WERI-Rb-1 (cell line): ENCODE measurements around the gene TRIP13.
A peak's percentile ranks its signal among the peaks of the same experiment; 100 is the strongest.
"Not testable (repeated sequence)": the region's sequence is repeated elsewhere in the genome, so short reads cannot be mapped to it uniquely, and the experiment has no call there.

Experiments used
- DNase-seq: peaks from one replicate; pipeline ENCODE4 v3.0.0-alpha.2; 2020
- H3K27ac ChIP-seq: fragments of 250-450 bp; sonication (Bioruptor Pico); 2 replicates; pipeline ENCODE4 v1.5.1; 2020; ENCODE audit warnings: mild to moderate bottlenecking, moderate library complexity
- H3K27me3 ChIP-seq: fragments of 250-450 bp; sonication (Bioruptor Pico); 2 replicates; pipeline ENCODE4 v1.5.1; 2021; ENCODE audit warnings: mild to moderate bottlenecking, low read depth, moderate library complexity; ENCODE audit not compliant: insufficient read depth, severe bottlenecking
- H3K36me3 ChIP-seq: fragments of 250-450 bp; sonication (Bioruptor Pico); 2 replicates; pipeline ENCODE4 v1.5.1; 2020; ENCODE audit warnings: mild to moderate bottlenecking, moderate library complexity
- H3K4me3 ChIP-seq: 2 replicates; pipeline ENCODE4 v1.5.1; 2011; ENCODE audit warnings: low read depth, mild to moderate bottlenecking, control low read depth, low read length
- H3K9me3 ChIP-seq: fragments of 250-450 bp; sonication (Bioruptor Pico); 2 replicates; pipeline ENCODE4 v1.5.1; 2021; ENCODE audit warnings: mild to moderate bottlenecking, moderate library complexity; ENCODE audit not compliant: severe bottlenecking
- TF ChIP-seq, protein P1 (sequence below): IDR thresholded peaks from 2 replicates; pipeline ENCODE4 v1.5.1; 2011; ENCODE audit warnings: low read depth, mild to moderate bottlenecking, control low read depth, inconsistent platforms, low read length

The TRIP13 gene

DNA sequence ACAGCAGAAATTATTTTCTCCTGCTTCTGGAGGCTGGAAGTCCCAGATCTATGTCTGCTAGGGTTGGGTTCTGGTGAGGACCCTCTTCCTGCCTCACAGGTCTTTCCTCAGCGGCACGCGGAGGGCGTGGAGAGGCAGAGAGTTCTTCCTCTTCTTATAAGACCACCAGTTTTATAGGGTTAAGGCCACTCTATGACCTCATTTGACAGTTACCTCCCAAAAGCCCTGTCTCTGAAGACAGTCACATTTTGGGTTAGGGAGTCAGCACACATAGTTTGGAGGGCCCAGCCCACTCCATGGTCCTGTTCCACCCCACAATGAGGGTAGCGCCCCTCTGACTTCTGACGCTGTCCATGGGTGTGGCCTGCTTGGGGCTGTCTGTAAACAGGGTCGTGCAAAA lies 46.7 kb downstream of the TRIP13 start:
- Histone ChIP-seq H3K4me3 (no peak overlapping the region), H3K27ac (no peak overlapping the region), H3K9me3 (no peaks in the 10 kb centered on the region), H3K36me3 (no peaks in the 10 kb centered on the region), H3K27me3 (no peaks in the 10 kb centered on the region)
- TF ChIP-seq, protein P1, sequence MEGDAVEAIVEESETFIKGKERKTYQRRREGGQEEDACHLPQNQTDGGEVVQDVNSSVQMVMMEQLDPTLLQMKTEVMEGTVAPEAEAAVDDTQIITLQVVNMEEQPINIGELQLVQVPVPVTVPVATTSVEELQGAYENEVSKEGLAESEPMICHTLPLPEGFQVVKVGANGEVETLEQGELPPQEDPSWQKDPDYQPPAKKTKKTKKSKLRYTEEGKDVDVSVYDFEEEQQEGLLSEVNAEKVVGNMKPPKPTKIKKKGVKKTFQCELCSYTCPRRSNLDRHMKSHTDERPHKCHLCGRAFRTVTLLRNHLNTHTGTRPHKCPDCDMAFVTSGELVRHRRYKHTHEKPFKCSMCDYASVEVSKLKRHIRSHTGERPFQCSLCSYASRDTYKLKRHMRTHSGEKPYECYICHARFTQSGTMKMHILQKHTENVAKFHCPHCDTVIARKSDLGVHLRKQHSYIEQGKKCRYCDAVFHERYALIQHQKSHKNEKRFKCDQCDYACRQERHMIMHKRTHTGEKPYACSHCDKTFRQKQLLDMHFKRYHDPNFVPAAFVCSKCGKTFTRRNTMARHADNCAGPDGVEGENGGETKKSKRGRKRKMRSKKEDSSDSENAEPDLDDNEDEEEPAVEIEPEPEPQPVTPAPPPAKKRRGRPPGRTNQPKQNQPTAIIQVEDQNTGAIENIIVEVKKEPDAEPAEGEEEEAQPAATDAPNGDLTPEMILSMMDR, result no peak
- no peak for DNase-seq

DNA sequence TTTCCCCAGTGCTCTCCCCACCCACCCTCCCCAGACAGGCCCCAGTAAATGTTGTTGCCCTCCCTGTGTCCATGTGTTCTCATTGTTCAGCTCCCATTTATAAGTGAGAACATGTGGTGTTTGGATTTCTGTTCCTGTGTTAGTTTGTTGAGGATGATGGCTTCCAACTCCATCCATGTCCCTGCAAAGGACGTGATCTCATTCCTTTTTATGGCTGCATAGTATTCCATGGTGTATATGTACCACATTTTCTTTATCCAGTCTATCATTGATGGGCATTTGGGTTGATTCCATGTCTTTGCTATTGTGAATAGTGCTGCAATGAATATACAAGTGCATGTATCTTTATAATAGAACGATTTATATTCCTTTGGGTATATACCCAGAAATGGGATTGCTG lies 48.1 kb downstream of the TRIP13 start:
- not testable (repeated sequence) for H3K4me3 ChIP-seq, H3K27ac ChIP-seq, H3K9me3 ChIP-seq, DNase-seq, H3K27me3 ChIP-seq, H3K36me3 ChIP-seq

DNA sequence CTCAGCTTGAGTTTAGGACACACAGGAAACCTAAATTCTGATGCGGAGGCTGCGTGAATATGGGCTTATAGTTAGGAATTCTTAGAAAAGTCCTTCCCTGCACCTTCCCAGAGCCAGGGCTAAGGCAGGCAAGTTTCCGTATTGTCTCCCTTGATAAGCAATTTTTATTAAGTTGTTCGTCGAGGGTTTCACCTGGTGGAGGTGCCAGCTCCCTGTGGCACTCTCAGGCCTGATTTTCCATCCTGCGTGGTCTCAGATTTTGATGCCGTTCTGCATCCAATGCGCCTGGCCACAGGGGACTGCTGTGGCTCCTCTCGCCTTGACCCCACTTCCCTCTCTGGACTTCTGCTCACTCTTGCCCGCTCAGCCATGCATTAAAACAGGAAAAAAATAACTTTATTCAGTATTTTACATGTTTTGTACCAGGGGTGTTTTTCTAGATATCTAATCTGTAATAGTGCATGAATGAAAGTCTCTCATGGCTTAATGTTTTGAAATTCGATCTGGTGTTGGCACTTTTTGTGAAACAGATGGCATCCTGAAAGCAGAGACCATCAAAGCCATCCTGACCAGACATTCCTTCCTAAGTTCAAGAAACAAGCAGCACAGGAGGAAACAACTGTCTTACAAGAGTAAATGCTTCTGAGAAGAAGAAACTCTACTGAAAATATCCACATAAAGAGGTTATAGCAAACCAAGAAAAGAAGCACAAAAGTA lies 50.7 kb downstream of the TRIP13 start:
- no peak for DNase-seq
- H3K27me3 ChIP-seq, result no peaks in the 10 kb centered on the region
- H3K4me3 ChIP-seq, result no peak overlapping the region
- no peaks in the 10 kb centered on the region for H3K9me3 ChIP-seq
- H3K27ac ChIP-seq, result no peak overlapping the region
- TF ChIP-seq, protein P1, result no peak
- no peaks in the 10 kb centered on the region for H3K36me3 ChIP-seq

DNA sequence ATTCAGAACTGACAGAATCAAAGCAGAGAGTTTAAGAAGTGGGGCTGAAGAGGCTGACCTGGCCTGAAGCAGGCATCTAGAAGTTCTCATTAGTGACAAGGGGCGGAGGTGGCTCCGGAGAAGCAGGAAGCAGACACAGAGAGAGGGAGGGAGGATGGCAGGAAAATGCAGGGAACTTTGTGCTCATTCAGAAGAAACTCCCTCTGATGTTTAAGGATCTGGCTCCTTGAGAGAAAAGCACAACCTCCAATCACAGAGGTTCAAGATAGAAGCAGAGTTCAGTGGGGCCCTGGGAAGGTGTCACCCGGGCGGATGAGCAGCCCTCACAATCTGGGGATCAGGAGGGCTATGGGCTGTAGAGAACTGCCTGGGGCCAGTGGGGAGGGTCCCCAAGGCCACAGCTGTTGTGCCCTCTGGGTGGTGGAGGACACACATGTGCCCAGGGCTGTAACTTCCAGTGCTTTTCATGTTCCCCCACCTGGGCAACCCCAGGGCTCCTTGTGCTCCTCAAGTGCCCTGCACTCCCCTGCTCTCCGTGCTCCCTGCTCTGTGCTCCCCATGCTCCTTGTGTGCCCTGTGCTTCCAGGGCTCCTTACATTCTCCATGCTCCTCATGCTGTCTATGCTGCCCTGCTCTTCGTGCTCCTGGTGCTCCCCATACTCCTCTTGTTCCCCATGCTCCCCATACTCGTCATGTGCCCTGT lies 51.4 kb downstream of the TRIP13 start:
- TF ChIP-seq, protein P1, result no peak
- DNase-seq, result peak; percentile 8
- no peak overlapping the region for H3K4me3 ChIP-seq
- no peaks in the 10 kb centered on the region for H3K27me3 ChIP-seq
- H3K36me3 ChIP-seq, result no peaks in the 10 kb centered on the region
- H3K27ac ChIP-seq, result no peak overlapping the region
- H3K9me3 ChIP-seq, result no peaks in the 10 kb centered on the region

DNA sequence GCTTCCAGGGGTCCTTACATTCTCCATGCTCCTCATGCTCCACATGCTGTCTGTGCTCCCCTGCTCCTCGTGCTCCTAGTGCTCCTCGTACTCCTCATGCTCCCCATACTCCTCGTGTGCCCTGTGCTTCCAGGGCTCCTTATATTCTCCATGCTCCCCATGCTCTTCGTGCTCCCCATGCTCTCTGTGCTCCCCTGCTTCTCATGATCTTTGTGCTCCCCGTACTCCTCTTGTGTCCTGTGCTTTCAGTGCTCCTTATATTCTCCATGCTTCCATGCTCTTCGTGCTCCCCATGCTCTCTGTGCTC lies 51.9 kb downstream of the TRIP13 start:
- H3K9me3 ChIP-seq, result no peaks in the 10 kb centered on the region
- TF ChIP-seq, protein P1, result no peak
- H3K36me3 ChIP-seq, result no peaks in the 10 kb centered on the region
- H3K27ac ChIP-seq, result no peak overlapping the region
- H3K4me3 ChIP-seq, result no peak overlapping the region
- no peak for DNase-seq
- no peaks in the 10 kb centered on the region for H3K27me3 ChIP-seq

DNA sequence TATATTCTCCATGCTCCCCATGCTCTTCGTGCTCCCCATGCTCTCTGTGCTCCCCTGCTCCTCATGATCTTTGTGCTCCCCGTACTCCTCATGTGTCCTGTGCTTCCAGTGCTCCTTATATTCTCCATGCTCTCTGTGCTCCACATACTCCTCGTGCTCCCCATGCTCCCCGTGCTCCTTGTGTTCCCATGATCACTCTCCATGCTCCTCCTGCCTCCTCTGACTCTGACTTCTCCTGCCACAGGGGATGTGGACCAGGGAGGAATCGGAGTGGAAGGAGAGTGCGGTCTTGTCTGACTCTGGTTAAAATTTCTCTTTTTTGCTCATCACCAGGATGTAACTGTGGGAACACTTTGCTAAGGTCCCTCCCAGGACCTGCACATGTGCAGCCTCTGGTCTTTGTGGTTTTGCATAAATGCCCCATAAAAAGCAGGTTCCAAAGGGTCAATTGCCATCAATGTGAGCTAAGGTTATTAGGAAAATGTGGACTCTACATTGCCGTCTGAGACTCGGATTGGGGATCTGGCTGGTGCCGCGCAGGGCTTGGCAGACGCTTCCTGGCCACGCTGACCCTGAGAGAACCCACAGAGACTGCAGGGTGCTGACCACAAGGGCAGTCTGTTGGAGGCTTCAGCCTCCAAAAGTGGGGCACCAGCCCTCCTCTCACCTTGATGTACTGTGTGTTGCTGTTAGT lies 52.5 kb downstream of the TRIP13 start:
- TF ChIP-seq, protein P1, result no peak
- no peak overlapping the region for H3K4me3 ChIP-seq
- DNase-seq, result peak; percentile 6
- H3K9me3 ChIP-seq, result no peaks in the 10 kb centered on the region
- no peaks in the 10 kb centered on the region for H3K27me3 ChIP-seq
- no peaks in the 10 kb centered on the region for H3K36me3 ChIP-seq
- no peak overlapping the region for H3K27ac ChIP-seq
